Globus pallidus (tissue), 1 donor: Measurements from ENCODE around the gene NAMPT.
"Not testable (repeated sequence)": the region's sequence is repeated elsewhere in the genome, so short reads cannot be mapped to it uniquely, and the experiment has no call there.

Source experiments
- DNase-seq: peaks from one replicate; pipeline ENCODE4 v3.0.0-alpha.2; 2015; ENCODE audit warnings: low spot score

NAMPT gene

DNA sequence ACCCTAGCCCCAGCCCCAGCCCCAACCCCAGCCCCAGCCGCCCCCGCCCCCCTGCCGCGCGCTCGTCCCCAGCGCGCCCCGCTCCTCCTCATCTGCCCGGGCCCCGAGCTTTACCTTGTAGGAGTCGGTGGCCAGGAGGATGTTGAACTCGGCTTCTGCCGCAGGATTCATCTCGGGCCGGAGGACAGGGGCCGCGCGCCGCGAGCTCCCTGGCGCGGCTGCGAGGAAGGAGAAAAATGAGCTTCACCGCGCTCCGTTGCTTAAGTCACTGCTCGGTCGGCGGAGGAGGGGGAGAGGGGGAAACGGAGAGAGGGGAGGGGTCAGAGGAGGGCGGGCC, at the start of gene NAMPT:
Gene NAMPT (minus strand): TSS at position 270 of the 337 bp plus-strand sequence. CDS start 99 bp downstream, at position 171.
- DNase-seq = no peak

DNA sequence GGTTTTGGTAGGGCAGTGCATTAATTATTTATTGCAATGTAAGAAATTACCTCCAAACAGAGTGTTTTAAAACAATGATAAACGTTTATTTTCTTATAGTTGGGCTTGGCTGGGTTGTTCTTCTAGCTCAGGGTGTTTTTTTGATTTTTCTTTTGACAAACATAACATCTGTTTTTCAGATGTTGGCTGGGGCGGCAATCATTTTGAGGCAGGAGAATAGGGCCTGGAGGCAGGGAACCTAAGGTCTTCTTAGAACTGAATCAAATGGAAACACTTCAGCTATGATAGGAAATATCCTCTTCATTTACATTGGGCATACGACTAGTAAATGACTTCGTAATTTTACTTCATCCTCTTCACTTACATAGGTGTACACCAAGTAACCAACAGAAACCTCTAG, 47.4 kb upstream of the NAMPT start:
- DNase-seq = no peak

DNA sequence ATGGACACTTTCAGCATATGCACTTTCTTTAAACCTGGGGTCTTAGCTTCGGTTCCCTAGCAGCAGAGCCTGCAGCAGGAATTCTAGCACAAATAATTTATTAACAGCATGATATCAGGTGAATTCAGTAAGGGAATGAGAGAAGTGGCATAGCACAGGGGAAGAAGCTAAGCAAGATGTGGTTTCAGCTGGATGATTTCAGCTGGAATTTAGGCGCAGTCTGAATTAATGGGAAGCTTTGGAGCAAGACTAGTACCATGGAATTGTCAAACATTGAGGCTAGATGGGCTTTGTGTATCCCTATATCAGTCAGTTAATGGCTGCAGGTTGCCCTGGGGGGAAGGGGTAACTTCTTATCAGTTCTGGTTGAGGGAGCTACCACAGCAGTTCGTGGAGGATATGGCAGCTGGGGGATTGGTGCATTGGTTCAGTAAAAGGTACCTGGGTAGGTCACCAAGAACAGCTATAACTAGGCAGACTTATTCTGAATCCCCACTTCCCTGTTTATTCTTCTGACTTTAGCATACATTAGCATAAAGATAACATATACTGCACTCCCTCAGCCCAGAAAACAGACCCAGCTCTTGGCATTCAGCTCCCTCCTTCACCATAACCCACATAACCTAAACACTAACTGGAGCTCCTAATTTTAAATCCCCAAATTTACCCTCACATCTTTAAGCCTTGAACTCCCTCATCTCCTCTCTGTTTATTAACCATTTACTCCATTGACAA, 46.8 kb upstream of the NAMPT start:
- no peak for DNase-seq

DNA sequence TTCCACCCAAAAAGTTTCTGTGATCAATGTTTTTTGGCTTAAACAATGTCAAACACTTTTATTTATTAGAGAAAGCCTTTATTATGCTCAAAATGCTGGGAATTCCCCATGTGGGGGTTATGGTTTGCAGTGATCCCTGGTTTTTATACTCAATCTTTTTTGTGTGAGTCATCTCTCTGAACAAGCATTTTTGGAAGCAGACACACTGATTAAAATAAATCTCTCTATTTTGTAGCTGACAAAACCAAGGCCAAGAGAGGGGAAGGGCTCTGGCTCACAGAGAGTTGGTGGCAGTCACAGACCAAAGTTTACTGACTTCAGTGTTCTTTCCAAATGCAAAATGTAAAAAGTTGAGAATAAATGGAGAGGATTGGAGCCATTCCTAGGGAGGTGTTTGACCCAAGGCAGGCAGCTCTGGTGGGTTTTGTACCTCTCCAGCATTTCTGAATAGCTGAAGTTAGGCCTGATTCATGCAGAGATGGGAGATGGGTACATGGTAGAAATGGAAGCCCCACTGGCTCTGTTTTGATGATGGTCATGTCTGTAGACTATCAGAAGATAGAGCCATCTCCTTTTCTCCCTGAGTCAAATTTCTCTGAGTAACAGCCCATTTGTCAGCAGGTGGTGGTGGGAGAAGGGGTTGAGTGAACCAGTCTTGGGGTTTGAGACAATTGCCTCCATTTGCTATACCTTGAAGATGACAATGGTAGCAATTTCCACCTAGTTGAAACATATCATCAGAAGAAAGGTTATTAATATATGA, 45.4 kb upstream of the NAMPT start:
- DNase-seq = no peak

DNA sequence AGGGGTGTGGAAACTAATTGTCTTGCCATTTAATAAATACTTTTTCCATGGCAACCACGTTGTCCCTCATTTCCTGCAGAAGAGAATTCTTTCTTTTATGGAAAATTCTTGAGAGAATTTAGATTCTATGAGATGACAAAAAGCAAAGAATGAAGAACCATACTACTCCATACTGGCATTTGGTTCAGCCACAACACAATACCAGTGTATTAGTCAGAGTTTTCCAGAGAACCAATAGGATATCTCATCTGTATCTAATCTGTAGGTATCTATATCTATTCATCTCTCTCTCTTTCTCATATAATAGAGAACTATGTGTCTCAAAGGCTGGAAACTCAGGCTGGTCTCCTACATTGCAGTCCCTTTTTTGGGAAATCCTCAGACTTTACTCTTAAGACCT, 44.6 kb upstream of the NAMPT start:
- DNase-seq = no peak

DNA sequence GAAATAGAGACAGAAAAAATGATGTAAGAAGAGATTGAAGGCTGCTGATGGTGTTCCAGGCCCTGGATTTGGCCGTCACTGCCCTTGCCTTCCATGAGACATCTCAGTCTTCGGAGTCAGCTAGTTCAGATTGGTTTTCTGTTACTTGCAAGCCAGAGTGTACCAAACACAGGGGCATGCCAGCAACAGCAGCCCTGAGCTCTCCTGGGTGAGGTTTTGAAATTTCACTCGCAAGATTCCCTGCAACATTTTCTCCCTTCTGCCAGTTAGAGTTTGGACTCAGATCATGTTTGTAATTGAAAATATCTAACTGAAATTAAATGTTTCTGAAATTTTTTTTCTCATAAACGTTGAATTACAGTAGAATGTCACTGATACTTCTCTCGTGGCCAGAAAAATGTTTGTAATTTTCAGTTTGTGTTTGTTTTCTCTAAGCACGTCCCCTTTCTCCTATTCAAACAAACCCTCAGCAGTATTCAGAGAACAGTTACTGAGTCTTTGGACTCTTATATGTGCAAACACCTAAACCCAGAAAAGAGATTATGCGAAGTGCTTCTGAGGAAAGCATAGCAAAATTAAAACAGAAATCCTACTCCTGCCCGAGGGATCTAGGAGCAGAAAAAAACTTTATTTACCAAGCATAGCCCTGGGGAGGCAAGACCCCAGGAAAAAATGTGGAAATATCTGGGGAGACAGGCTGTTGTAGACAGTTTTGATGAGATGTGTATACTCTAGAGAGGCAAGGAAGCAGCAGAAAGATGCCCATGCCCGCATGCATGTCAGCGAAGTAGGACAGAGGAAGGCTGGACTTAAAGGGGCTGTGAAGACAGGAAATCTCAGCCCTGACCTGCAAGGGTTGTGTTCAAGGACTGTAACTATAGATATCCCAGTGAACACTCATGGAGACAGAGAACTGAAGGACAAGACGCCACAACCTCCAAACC, 43.0 kb upstream of the NAMPT start:
- DNase-seq = no peak

DNA sequence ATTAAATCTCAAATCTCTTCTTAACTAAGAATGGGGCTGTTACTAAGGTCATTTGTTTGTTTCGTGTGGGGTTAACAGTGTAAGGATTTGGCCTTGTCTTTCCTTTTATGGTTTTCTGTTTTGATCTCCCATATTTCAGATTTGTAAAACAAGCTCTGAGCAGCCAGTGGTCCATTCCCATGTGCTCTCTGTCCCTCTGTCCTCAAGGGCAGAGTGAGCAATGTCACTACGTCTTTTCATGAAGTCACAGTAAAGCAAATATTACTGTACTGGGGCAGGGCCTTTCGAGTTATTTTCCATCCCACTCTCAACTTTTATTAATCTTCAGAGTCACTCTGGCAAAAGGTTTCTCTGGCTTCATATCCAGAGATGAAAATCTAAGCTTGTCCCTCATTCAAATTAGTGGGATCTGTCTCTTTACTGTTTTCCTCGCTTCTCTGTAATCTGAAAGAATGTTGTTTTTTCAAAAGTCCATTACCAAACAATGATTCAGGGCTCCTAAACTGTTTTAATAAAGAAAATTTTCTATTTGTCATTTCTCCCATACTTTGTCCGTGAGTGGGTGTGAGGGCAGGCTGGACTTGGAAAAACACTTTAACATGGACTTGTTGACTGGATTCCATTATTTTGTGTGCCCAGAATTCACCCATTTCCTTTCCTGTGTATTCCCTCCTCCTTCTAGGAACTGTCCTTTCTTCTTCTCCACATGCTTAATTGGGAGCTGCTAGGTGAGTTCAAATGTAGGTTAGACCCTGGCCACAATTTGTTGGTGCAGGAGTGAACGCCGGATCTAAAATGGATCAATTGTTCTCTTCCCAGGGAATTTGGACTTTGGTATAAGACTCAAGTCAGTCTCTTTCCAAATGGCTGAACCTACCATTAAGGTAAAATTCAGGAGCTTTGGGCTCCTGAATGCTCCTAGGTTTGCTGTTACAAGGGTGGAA, 42.1 kb upstream of the NAMPT start:
- no peak for DNase-seq

DNA sequence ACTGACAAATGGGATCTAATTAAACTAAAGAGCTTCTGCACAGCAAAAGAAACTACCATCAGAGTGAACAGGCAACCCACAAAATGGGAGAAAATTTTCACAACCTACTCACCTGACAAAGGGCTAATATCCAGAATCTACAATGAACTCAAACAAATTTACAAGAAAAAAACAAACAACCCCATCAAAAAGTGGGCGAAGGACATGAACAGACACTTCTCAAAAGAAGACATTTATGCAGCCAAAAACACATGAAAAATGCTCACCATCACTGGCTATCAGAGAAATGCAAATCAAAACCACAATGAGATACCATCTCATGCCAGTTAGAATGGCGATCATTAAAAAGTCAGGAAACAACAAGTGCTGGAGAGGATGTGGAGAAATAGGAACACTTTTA, 39.7 kb upstream of the NAMPT start:
- DNase-seq = not testable (repeated sequence)

DNA sequence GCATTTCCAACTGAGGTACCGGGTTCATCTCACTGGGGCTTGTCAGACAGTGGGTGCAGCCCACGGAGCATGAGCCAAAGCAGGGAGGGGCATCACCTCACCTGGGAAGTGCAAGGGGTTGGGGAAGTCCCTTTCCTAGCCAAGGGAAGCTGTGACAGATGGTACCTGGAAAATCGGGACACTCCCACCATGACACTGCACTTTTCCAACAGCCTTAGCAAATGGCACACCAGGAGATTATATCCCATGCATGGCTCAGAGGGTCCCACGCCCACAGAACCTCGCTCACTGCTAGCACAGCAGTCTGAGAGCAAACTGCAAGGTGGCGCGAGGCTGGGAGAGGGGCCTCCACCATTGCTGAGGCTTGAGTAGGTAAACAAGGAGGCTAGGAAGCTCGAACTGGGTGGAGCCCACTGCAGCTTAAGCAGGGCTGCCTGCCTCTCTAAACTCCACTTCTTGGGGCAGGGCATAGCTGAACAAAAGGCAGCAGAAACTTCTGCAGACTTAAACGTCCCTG, 35.5 kb upstream of the NAMPT start:
- not testable (repeated sequence) for DNase-seq

DNA sequence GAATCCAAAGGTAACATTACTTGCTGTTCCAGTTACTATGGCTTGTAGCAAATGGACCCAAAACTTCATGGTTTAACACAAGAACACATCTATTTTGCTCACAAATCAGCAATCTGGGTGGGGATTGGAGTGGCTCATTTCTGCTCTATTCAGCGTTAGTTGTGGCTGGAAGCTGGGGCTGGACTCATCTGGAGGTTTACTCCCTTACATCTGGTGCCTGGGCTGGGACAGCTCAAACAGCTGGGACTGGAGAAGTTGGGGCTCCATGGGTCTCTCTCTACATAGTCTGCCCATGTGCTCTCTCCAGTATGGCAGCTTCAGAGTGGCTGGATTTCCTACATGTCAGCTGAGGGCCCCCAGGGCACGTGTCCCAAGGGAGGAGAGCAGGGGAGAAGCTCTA, 33.7 kb upstream of the NAMPT start:
- DNase-seq = no peak

DNA sequence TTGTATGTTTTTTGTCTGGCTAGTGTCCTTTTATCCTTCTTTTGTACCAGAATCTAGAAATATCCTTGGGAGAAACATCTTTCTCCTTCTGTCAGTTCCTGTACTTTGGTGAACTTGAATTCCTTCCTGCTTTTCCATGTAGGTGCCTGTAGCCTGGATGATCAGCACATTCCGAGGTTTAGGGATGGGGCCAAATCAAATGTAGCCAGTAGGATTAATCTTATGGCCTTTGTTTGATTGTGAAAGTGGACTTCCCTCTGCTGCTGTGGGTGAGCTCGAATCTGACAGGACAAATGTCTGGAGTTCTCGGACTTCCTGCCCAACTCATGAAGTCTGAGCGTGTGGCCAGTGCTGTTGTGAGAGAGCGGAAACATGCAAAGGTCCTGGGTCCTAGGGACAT, 33.2 kb upstream of the NAMPT start:
- DNase-seq = no peak

DNA sequence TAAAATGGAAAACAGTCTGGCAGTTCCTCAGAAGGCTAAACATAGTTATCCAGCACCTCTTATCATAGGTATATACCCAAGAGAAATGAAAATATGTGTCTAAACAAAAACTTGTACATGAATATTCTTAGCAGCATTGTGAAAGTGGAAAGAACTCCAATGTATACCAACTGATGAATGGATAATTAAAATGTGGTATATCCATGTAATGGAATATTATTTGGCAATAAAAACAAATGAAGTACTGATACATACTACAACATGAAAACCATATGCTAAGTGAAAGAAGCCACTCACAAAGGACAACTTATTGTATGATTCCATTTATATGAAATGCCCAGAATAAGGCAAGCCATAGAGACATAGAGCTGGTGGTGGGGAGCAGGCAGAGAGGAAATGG, 32.2 kb upstream of the NAMPT start:
- no peak for DNase-seq

DNA sequence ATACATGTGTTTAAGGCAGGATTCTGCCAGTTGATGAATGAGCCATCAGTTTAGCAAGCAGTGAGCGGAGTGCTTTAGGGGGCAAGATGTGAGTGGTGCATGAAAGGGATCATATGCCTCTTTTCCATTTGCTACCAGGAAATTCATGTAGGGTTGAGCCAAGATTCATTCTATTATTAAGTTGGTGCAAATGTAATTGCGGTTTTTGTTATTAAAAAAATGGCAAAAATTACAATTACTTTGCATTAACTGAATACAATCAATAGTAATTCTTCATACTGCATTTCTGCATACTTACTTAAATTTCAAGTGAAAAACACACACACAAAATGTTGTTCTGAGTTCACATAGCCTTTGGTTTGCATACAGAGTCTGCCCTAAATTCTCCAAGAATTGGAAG, 30.1 kb upstream of the NAMPT start:
- no peak for DNase-seq

DNA sequence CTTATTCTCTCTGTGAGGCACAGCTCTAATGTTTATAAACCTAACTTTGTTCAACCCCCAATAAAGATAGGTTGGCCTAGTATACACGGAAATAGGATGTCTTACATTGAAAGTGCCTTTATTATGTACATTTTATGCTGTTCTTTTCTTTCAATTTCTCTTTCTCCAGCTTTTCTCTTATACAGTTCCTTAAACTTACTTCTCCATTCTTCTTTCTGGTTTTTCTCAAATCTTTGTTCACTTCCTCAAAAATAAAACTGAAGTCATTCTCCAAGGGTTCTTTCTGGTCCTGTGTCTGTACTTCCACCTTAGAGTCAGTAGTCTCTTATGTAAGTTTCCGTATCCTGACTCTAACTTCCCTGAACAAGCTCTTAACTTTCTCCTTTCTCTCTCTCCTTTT, 29.2 kb upstream of the NAMPT start:
- DNase-seq = peak; percentile 55

DNA sequence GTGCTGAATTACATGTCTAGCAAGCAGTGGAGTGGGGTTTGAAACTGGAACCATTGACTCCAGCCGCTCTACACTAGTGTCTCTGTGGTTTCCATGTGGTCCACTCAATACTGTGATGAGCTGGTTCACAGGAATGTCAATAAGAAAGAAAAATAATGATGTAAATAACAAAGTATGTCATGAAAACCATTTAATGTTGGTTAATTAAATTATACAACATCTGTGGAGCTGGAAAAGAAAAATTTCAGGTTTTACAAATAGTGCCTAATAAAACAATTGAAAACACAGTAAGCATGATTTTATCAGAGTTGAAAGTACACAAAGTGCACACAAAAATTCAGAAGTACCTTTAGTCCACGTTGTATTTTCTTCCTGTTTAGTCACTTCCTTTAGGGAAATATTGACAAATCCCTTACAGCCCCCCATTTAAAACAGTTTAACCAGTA, 28.7 kb upstream of the NAMPT start:
- no peak for DNase-seq

DNA sequence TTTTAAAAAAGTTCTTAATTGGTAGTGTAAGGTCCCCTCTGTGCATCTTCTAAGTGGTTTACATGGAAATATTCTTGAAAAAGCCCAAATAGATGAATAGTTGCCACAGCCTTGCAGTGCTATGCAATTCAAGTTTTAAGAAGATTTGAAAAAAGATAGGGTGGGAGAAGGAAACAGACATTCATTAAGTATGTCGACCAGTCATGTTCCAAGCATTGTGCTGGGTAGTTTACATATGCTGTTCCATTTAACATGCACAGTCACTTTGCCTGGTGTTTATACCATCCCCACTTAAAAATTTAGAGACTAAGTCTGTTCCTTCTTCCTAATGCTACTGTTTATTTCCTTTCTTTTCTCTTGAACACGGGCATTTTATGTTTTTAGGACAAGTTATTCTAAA, 28.1 kb upstream of the NAMPT start:
- DNase-seq = no peak

DNA sequence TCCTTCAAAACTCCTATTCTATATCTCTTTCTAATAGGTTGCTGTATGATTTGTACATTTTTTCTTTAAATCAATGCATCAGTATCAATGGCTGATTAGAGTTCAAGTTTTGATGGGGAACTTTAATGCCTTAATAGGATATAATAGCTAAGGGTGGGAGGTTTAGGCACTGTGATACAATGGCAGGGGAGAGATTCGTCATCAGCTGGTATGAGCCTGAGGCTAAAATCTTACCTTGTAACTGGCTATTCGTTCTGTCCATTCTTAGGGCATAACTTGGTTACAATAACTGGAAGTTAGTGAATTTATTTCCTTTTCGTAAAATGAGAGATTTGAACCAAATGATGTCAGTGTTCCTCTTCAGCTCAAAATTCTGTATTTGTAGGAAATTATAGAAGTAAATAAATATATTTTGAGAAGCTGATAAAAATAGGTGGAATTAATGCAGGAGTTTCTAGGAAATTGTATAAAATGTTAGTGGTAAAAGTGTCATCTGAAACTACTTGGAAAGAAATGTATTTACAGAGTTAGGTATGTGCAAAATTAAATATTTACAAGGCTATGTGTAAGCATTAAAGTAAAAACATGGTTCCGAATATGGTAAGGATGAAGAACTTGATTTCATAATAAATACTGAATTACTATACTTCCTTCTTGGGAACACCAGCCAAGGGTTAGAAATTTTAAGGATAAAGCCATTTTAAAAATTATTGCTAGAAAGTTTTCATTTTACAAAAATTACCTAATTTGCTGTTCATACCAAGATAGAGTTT, 27.5 kb upstream of the NAMPT start:
- no peak for DNase-seq

DNA sequence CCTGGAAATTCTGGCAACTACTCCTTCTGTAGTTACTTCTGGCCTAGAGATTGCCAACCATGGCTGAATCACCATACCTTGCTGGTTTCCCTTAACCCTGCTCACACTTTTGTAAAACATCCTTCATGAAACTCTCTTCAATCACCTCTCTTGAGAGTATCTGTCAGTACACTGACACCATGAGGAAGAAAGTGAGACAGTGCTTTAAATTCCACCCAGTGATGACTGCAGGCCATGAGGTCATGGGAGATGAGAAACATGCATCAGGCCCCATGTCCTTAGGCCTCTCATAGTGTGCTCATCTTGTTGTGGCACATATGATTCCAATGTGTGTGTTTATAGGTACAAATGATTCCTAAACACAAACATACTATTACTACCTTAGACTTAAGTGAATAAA, 24.6 kb upstream of the NAMPT start:
- DNase-seq = no peak

DNA sequence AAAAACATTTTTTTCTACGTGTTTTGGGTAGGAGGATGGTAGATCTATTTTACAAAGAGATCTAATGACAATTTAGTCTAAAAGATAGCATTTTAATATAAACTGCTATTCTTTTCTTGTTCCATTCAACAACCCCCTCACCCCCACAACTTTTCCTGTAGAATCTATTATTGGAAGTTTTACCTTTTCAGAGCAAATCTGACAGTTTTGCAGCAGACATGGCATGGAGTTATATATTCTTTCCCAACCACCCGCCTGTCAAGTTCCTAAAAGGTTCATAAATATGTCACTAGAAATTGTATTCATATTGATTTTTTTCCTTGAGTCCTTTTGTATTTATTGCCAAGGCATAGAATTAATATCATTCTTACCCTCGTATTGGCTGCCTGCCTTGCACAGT, 21.5 kb upstream of the NAMPT start:
- no peak for DNase-seq

DNA sequence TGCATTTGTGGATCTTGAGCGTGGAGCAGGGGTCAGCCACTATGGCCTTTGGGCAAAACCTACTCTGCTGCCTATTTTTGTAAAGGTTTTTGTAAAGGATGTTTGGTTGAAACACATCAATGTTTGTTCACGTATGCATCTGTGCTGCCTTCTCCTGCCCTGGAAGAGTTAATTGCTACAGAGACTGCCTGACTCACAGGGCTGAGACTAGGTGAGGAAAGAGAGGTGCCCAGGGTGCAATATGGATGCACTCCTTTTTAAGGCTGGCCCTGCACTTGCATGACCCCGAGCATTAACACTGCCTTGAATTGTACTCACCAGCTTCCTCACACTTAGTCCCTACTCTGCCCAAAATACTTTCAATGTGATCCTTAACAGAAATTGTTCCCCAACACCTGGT, 20.9 kb upstream of the NAMPT start:
- DNase-seq = no peak
